Measurements from ENCODE around the gene CARD9.

DNA sequence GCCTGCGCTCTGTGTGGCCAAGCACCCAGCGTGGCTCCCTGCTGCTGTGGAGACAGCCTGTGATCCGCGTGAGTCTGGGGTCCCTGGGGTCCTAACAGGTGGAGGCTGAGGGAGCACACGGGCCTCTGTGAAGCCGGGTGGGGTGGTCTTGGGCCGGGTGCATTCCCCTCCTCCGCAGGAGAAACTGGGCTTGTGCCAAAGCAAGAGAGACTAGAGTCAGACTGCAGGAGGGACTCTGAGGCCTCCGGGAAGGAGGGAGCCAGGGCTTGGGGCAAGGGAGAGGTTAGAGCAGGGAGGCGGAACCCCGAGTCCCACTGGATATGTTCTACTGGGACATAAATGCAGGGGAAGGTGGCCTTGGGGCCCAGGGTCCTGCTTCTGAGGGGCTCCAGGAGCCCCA is 20.4 kb downstream of the CARD9 start:
- TF ChIP-seq, protein P1, sequence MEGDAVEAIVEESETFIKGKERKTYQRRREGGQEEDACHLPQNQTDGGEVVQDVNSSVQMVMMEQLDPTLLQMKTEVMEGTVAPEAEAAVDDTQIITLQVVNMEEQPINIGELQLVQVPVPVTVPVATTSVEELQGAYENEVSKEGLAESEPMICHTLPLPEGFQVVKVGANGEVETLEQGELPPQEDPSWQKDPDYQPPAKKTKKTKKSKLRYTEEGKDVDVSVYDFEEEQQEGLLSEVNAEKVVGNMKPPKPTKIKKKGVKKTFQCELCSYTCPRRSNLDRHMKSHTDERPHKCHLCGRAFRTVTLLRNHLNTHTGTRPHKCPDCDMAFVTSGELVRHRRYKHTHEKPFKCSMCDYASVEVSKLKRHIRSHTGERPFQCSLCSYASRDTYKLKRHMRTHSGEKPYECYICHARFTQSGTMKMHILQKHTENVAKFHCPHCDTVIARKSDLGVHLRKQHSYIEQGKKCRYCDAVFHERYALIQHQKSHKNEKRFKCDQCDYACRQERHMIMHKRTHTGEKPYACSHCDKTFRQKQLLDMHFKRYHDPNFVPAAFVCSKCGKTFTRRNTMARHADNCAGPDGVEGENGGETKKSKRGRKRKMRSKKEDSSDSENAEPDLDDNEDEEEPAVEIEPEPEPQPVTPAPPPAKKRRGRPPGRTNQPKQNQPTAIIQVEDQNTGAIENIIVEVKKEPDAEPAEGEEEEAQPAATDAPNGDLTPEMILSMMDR (IDR thresholded peaks at IDR 0.05), result no peak
- no peak for TF ChIP-seq POLR2A (IDR thresholded peaks at IDR 0.05)

Data from suprapubic skin (tissue), 3 donors.